GM23248 (cell line): ENCODE data around the gene TNNI3K. TPM values are rescaled to one million over a fixed set of nuclear protein-coding genes. Genes with fewer than 3 reads are reported as not detected.

Experiments used
- DNase-seq: peaks from one replicate; pipeline ENCODE4 v3.0.0-alpha.2; 2015
- H2AFZ ChIP-seq: fragments of 200-600 bp; sonication (generic); 2 replicates; pipeline ENCODE4 v1.6.1; 2016; ENCODE audit warnings: antibody characterized with exemption
- H3F3A ChIP-seq: fragments of 200-600 bp; sonication (generic); 2 replicates; pipeline ENCODE4 v1.6.1; 2016; ENCODE audit warnings: mild to moderate bottlenecking, antibody characterized with exemption, mixed run types; ENCODE audit not compliant: insufficient read depth
- H3K27ac ChIP-seq: fragments of 200-600 bp; sonication (generic); 2 replicates; pipeline ENCODE4 v1.5.1; 2016; ENCODE audit warnings: mild to moderate bottlenecking
- H3K27me3 ChIP-seq: fragments of 200-600 bp; sonication (generic); replicated peaks from 2 replicates; pipeline ENCODE4 v1.6.1; 2016; ENCODE audit warnings: mild to moderate bottlenecking; ENCODE audit not compliant: insufficient read depth
- H3K36me3 ChIP-seq: fragments of 200-600 bp; sonication (generic); 2 replicates; pipeline ENCODE4 v1.6.1; 2016; ENCODE audit warnings: low read depth, mild to moderate bottlenecking
- H3K4me1 ChIP-seq: fragments of 200-600 bp; sonication (generic); 2 replicates; pipeline ENCODE4 v1.6.1; 2016; ENCODE audit warnings: mild to moderate bottlenecking; ENCODE audit not compliant: insufficient read depth
- H3K4me2 ChIP-seq: fragments of 200-600 bp; sonication (generic); one replicate; pipeline ENCODE4 v1.6.1; 2016; ENCODE audit warnings: mild to moderate bottlenecking; ENCODE audit not compliant: unreplicated experiment
- H3K4me3 ChIP-seq: fragments of 200-600 bp; sonication (generic); 2 replicates; pipeline ENCODE4 v1.5.1; 2016; ENCODE audit warnings: mild to moderate bottlenecking
- H3K79me2 ChIP-seq: fragments of 200-600 bp; sonication (generic); 2 replicates; pipeline ENCODE4 v1.6.1; 2016; ENCODE audit warnings: mild to moderate bottlenecking; ENCODE audit not compliant: insufficient read depth
- H3K9ac ChIP-seq: fragments of 200-600 bp; sonication (generic); 2 replicates; pipeline ENCODE4 v1.6.1; 2016; ENCODE audit warnings: mild to moderate bottlenecking
- H3K9me2 ChIP-seq: fragments of 200-600 bp; sonication (generic); 2 replicates; pipeline ENCODE4 v1.6.1; 2016; ENCODE audit warnings: mixed run types, mild to moderate bottlenecking, moderate library complexity; ENCODE audit not compliant: insufficient read depth
- H3K9me3 ChIP-seq: fragments of 200-600 bp; sonication (generic); one replicate; pipeline ENCODE4 v1.6.1; 2017; ENCODE audit warnings: low read depth
- H4K20me1 ChIP-seq: fragments of 200-600 bp; sonication (generic); 2 replicates; pipeline ENCODE4 v1.6.0; 2016; ENCODE audit not compliant: insufficient read depth
- EZH2 ChIP-seq: fragments of 200-600 bp; sonication (generic); IDR thresholded peaks from 2 replicates; pipeline ENCODE4 v1.6.1; 2018; ENCODE audit warnings: antibody characterized with exemption, mild to moderate bottlenecking; ENCODE audit not compliant: insufficient read depth, poor library complexity, severe bottlenecking
- EZH2phosphoT487 ChIP-seq: fragments of 200-600 bp; sonication (generic); IDR thresholded peaks from 2 replicates; pipeline ENCODE4 v1.6.1; 2018; ENCODE audit warnings: antibody characterized with exemption, moderate library complexity, mild to moderate bottlenecking, low read depth; ENCODE audit not compliant: insufficient read depth
- WGBS, 2 experiments: methylation state at CpG; one replicate each; pipeline ENCODE4 v1.1.6; 2015 to 2017; ENCODE audit warnings: low lambda C conversion rate in 2 of 2, low coverage in 1 of 2; ENCODE audit errors: missing lambda C conversion rate in 2 of 2; 5-methylcytosine and 5-hydroxymethylcytosine counted together
- in situ Hi-C: fragments of 300-500 bp; cut with MboI; formaldehyde crosslinking; loops from 2 replicates; pipeline ENCODE4 v1.15.0; 2020
- polyA plus RNA-seq: library from polyadenylated mRNA; unstranded; fragments of >200 nt; fragmentation: Nextera tagmentation; extraction: Ambion mirVana; gene quantifications from 2 replicates; pipeline ENCODE4 v1.2.1, GENCODE V29; 2016
- total RNA-seq: library from RNA; depleted of rRNA; stranded (reverse); fragments of >200 nt; shearing (Covaris generic); gene quantifications from 2 replicates; pipeline ENCODE4 v1.2.3, GENCODE V29; 2014

The TNNI3K gene
- total and polyA plus RNA-seq, 2 experiments from 2014 or later: not detected

GRCh38 chr1:74583397-74583796 lies 348.2 kb downstream of the TNNI3K start:
- Histone ChIP-seq H3K9me3 (no peaks in the 10 kb centered on the region), H2AFZ (no peak overlapping the region)
- no peak for DNase-seq

GRCh38 chr1:74584185-74584584 lies 349.0 kb downstream of the TNNI3K start:
- Histone ChIP-seq H4K20me1 (no peaks in the 10 kb centered on the region), H3K79me2 (no peaks in the 10 kb centered on the region), H3F3A (no peaks in the 10 kb centered on the region), H3K27ac (no peak overlapping the region), H3K36me3 (no peaks in the 10 kb centered on the region), H3K4me2 (no peak overlapping the region), H3K9ac (no peak overlapping the region), H3K9me2 (no peaks in the 10 kb centered on the region), H3K9me3 (no peaks in the 10 kb centered on the region), H2AFZ (no peak overlapping the region), H3K4me1 (no peaks in the 10 kb centered on the region), H3K27me3 (0 out of 2 replicates have a peak, but pooled peaks cover 7% of the 10 kb centered on the region), H3K4me3 (no peak overlapping the region)
- TF ChIP-seq EZH2phosphoT487 (no peak), EZH2 (no peak)
- 40 to 50% methylated on average over 2 of the region's 2 CpGs for whole genome bisulfite sequencing, 2 experiments
- peak; percentile 6 for DNase-seq
- in situ Hi-C loops: no loop called here

More at GRCh38 chr1:74583397-74583796, 348.2 kb downstream of the TNNI3K start:
- Histone ChIP-seq H3F3A (no peaks in the 10 kb centered on the region), H3K4me1 (no peaks in the 10 kb centered on the region), H3K4me2 (no peak overlapping the region), H3K27me3 (0 out of 2 replicates have a peak, but pooled peaks cover 7% of the 10 kb centered on the region), H3K9me2 (no peaks in the 10 kb centered on the region), H4K20me1 (no peaks in the 10 kb centered on the region), H3K36me3 (no peaks in the 10 kb centered on the region), H3K9ac (no peak overlapping the region), H3K79me2 (no peaks in the 10 kb centered on the region), H3K27ac (no peak overlapping the region), H3K4me3 (no peak overlapping the region)
- WGBS, 2 experiments: 68 to 71% methylated on average over 3 of the region's 3 CpGs
- in situ Hi-C loops: no loop called here
- no peak for TF ChIP-seq EZH2phosphoT487
- no peak for TF ChIP-seq EZH2

- Histone ChIP-seq H3F3A (no peaks in the 10 kb centered on the region), H3K4me1 (no peaks in the 10 kb centered on the region), H3K9me3 (no peaks in the 10 kb centered on the region), H3K4me2 (peak overlapping the region; percentile 29), H3K27me3 (no peaks in the 10 kb centered on the region), H3K9ac (no peak overlapping the region), H3K27ac (no peak overlapping the region), H3K79me2 (no peaks in the 10 kb centered on the region), H2AFZ (peak overlapping the region; percentile 30), H3K4me3 (no peak overlapping the region), H3K36me3 (no peaks in the 10 kb centered on the region), H4K20me1 (no peaks in the 10 kb centered on the region), H3K9me2 (no peaks in the 10 kb centered on the region)
- no peak for TF ChIP-seq EZH2phosphoT487
- TF ChIP-seq EZH2: no peak
- DNase-seq: peak; percentile 2
- 32 to 37% methylated on average over 4 of the region's 4 CpGs for WGBS, 2 experiments
- in situ Hi-C loops: no loop called here
Measured at GRCh38 chr1:74586253-74586897, 351.2 kb downstream of the TNNI3K start.

- no peaks in the 10 kb centered on the region for H3K4me1 ChIP-seq
- H3K79me2 ChIP-seq: no peaks in the 10 kb centered on the region
- H3K27me3 ChIP-seq: 0 out of 2 replicates have a peak, but pooled peaks cover 4% of the 10 kb centered on the region
- H3K9me2 ChIP-seq: no peaks in the 10 kb centered on the region
- no peaks in the 10 kb centered on the region for H3F3A ChIP-seq
- in situ Hi-C loops: no loop called here
- H3K9ac ChIP-seq: no peak overlapping the region
- DNase-seq: no peak
- no peak overlapping the region for H3K4me3 ChIP-seq
- WGBS, 2 experiments: 86% methylated on average over 2 of the region's 2 CpGs
- no peaks in the 10 kb centered on the region for H3K36me3 ChIP-seq
- no peak for TF ChIP-seq EZH2phosphoT487
- TF ChIP-seq EZH2: no peak
- H2AFZ ChIP-seq: no peak overlapping the region
- H3K27ac ChIP-seq: no peak overlapping the region
- H3K9me3 ChIP-seq: no peaks in the 10 kb centered on the region
- no peak overlapping the region for H3K4me2 ChIP-seq
- no peaks in the 10 kb centered on the region for H4K20me1 ChIP-seq
Measured at GRCh38 chr1:74587888-74588287, 352.7 kb downstream of the TNNI3K start.
